ENCODE results near the gene GBA3.

- TF ChIP-seq, protein P1, sequence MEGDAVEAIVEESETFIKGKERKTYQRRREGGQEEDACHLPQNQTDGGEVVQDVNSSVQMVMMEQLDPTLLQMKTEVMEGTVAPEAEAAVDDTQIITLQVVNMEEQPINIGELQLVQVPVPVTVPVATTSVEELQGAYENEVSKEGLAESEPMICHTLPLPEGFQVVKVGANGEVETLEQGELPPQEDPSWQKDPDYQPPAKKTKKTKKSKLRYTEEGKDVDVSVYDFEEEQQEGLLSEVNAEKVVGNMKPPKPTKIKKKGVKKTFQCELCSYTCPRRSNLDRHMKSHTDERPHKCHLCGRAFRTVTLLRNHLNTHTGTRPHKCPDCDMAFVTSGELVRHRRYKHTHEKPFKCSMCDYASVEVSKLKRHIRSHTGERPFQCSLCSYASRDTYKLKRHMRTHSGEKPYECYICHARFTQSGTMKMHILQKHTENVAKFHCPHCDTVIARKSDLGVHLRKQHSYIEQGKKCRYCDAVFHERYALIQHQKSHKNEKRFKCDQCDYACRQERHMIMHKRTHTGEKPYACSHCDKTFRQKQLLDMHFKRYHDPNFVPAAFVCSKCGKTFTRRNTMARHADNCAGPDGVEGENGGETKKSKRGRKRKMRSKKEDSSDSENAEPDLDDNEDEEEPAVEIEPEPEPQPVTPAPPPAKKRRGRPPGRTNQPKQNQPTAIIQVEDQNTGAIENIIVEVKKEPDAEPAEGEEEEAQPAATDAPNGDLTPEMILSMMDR (IDR thresholded peaks at IDR 0.05) = no peak
- no peak for TF ChIP-seq POLR2A (IDR thresholded peaks at IDR 0.05)
Measured at GRCh38 chr4:22670956-22671355, 21.8 kb upstream of the GBA3 start.

Measured in right lobe of liver (tissue), 4 donors.